GM10266 (cell line): Measurements from ENCODE around the gene ARHGEF3.
A peak's percentile ranks its signal among the peaks of the same experiment; 100 is the strongest.

Experiments
- DNase-seq: peaks from one replicate; pipeline ENCODE4 v3.0.0; 2012; ENCODE audit errors: extremely low spot score
- TF ChIP-seq, protein P1 (sequence below): IDR thresholded peaks from 2 replicates; pipeline ENCODE4 v1.5.1; 2012; ENCODE audit warnings: mild to moderate bottlenecking, low read depth; ENCODE audit not compliant: control insufficient read depth, insufficient read depth; ENCODE audit errors: missing control alignments

Gene ARHGEF3

GRCh38 chr3:56783644-56784447 is 17.9 kb downstream of the ARHGEF3 start:
- DNase-seq: peak; percentile 77
- TF ChIP-seq, protein P1, sequence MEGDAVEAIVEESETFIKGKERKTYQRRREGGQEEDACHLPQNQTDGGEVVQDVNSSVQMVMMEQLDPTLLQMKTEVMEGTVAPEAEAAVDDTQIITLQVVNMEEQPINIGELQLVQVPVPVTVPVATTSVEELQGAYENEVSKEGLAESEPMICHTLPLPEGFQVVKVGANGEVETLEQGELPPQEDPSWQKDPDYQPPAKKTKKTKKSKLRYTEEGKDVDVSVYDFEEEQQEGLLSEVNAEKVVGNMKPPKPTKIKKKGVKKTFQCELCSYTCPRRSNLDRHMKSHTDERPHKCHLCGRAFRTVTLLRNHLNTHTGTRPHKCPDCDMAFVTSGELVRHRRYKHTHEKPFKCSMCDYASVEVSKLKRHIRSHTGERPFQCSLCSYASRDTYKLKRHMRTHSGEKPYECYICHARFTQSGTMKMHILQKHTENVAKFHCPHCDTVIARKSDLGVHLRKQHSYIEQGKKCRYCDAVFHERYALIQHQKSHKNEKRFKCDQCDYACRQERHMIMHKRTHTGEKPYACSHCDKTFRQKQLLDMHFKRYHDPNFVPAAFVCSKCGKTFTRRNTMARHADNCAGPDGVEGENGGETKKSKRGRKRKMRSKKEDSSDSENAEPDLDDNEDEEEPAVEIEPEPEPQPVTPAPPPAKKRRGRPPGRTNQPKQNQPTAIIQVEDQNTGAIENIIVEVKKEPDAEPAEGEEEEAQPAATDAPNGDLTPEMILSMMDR: no peak

GRCh38 chr3:56782906-56783305 is 18.8 kb downstream of the ARHGEF3 start:
- no peak for DNase-seq
- TF ChIP-seq, protein P1: no peak

- TF ChIP-seq, protein P1: no peak
- no peak for DNase-seq
These were observed 19.5 kb downstream of the ARHGEF3 start for GRCh38 chr3:56782215-56782614.

GRCh38 chr3:56781762-56782161 is 20.0 kb downstream of the ARHGEF3 start:
- TF ChIP-seq, protein P1: no peak
- no peak for DNase-seq

DNA sequence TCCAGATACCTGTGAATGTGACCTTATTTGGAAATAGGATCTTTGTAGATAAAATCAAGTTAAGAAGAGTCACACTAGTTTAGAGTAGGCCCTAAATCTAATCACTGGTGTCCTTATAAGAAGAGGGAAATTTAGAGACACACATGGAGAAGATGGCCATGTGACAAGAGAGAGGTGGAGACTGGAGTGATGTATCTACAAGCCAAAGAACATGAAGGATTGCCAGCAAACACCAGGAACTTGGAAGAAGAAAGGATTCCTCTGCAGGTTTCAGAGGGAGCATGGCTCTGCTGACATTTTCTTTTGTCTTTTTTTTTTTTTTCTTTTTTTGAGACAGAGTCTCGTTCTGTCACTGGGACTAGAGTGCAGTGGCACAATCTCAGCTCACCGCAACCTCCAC is 20.8 kb downstream of the ARHGEF3 start:
- TF ChIP-seq, protein P1: no peak
- no peak for DNase-seq

- no peak for DNase-seq
- TF ChIP-seq, protein P1: no peak
These were observed 22.9 kb downstream of the ARHGEF3 start for GRCh38 chr3:56778893-56779292.

GRCh38 chr3:56776556-56776950 is 25.2 kb downstream of the ARHGEF3 start:
- TF ChIP-seq, protein P1: no peak
- no peak for DNase-seq
